GM19463 (cell line): ENCODE measurements around the gene EEFSEC.

Experiments used
- ATAC-seq: cut with Tn5 transposase; IDR thresholded peaks from one replicate; pipeline ENCODE4 v1.9.1; 2021; ENCODE audit warnings: mild to moderate bottlenecking, moderate library complexity; ENCODE audit not compliant: unreplicated experiment

EEFSEC gene

GRCh38 chr3:128270559-128271492 is 117.5 kb downstream of the EEFSEC start:
- ATAC-seq, result no peak

- no peak for ATAC-seq
Observed at GRCh38 chr3:128271536-128272332, 118.5 kb downstream of the EEFSEC start.

GRCh38 chr3:128273109-128273840 is 120.0 kb downstream of the EEFSEC start:
- ATAC-seq, result no peak

- no peak for ATAC-seq
Observed at GRCh38 chr3:128273841-128274573, 120.7 kb downstream of the EEFSEC start.

GRCh38 chr3:128274837-128275236 is 121.6 kb downstream of the EEFSEC start:
- ATAC-seq, result no peak

- ATAC-seq, result no peak
Observed at GRCh38 chr3:128275316-128276145, 122.2 kb downstream of the EEFSEC start.

GRCh38 chr3:128276146-128276435 is 122.8 kb downstream of the EEFSEC start:
- no peak for ATAC-seq

- no peak for ATAC-seq
Observed at GRCh38 chr3:128276577-128277183, 123.4 kb downstream of the EEFSEC start.

GRCh38 chr3:128277378-128278069 is 124.2 kb downstream of the EEFSEC start:
- no peak for ATAC-seq

- ATAC-seq, result no peak
Observed at GRCh38 chr3:128278130-128278529, 124.8 kb downstream of the EEFSEC start.

GRCh38 chr3:128278761-128279600 is 125.7 kb downstream of the EEFSEC start:
- no peak for ATAC-seq

GRCh38 chr3:128279601-128279880 is 126.3 kb downstream of the EEFSEC start:
- ATAC-seq, result no peak

- ATAC-seq, result no peak
Observed at GRCh38 chr3:128280481-128281052, 127.3 kb downstream of the EEFSEC start.

GRCh38 chr3:128281056-128281455 is 127.8 kb downstream of the EEFSEC start:
- no peak for ATAC-seq

- no peak for ATAC-seq
Observed at GRCh38 chr3:128281461-128282367, 128.4 kb downstream of the EEFSEC start.

- no peak for ATAC-seq
Observed at GRCh38 chr3:128282380-128283196, 129.3 kb downstream of the EEFSEC start.
